Fibroblast of lung (primary cell): ENCODE measurements around the gene PIEZO2. TPM values are rescaled to one million over a fixed set of nuclear protein-coding genes. Genes with fewer than 3 reads are reported as not detected.

Source experiments
- DNase-seq, 2 donors: peaks; one replicate each; pipeline versions ENCODE4 v3.0.0 to v3.0.0-alpha.2; 2010; ENCODE audit warnings: low read depth in 2 of 2
- H2AFZ ChIP-seq: 2 replicates; pipeline ENCODE4 v1.5.1; 2012; ENCODE audit warnings: low read length, control low read depth, inconsistent platforms
- H3K27ac ChIP-seq: 2 replicates; pipeline ENCODE4 v1.5.1; 2011; ENCODE audit warnings: low read length, control low read depth; ENCODE audit not compliant: insufficient read depth
- H3K27me3 ChIP-seq: 2 replicates; pipeline ENCODE4 v1.5.1; 2011; ENCODE audit warnings: mild to moderate bottlenecking, low read length; ENCODE audit not compliant: control insufficient read depth, insufficient read depth
- H3K36me3 ChIP-seq: 2 replicates; pipeline ENCODE4 v1.5.1; 2011; ENCODE audit warnings: low read length; ENCODE audit not compliant: control insufficient read depth, insufficient read depth
- H3K4me1 ChIP-seq: 2 replicates; pipeline ENCODE4 v1.5.1; 2011; ENCODE audit warnings: low read length; ENCODE audit not compliant: control insufficient read depth, insufficient read depth; ENCODE audit errors: extremely low read depth
- H3K4me2 ChIP-seq: 2 replicates; pipeline ENCODE4 v1.5.1; 2011; ENCODE audit warnings: low read length, control low read depth; ENCODE audit not compliant: insufficient read depth; ENCODE audit errors: extremely low read depth
- H3K4me3 ChIP-seq, 4 experiments: fragments of 200-600 bp in 1 of 4; sonication (generic) in 1 of 4; replicated peaks in 1 of 4; 2 replicates each; pipeline ENCODE4 v1.5.1; 2011 to 2016; ENCODE audit warnings: low read length in 4 of 4, low read depth in 3 of 4, mild to moderate bottlenecking in 3 of 4, control low read depth in 2 of 4, inconsistent platforms in 1 of 4, mixed read lengths in 1 of 4; ENCODE audit not compliant: insufficient read depth in 1 of 4; ENCODE audit errors: control extremely low read depth in 1 of 4
- H3K79me2 ChIP-seq: 2 replicates; pipeline ENCODE4 v1.5.1; 2012; ENCODE audit warnings: mild to moderate bottlenecking, low read length, inconsistent platforms; ENCODE audit not compliant: control insufficient read depth, insufficient read depth
- H3K9ac ChIP-seq: 2 replicates; pipeline ENCODE4 v1.5.1; 2011; ENCODE audit warnings: mild to moderate bottlenecking, low read length, control low read depth; ENCODE audit not compliant: insufficient read depth
- H3K9me3 ChIP-seq: 2 replicates; pipeline ENCODE4 v1.5.1; 2012; ENCODE audit warnings: low read depth, low read length; ENCODE audit not compliant: control insufficient read depth, insufficient read depth
- H4K20me1 ChIP-seq: 2 replicates; pipeline ENCODE4 v1.5.1; 2011; ENCODE audit warnings: low read length; ENCODE audit not compliant: control insufficient read depth, insufficient read depth; ENCODE audit errors: extremely low read depth
- EZH2 ChIP-seq: IDR thresholded peaks from 2 replicates; pipeline ENCODE4 v1.5.1; 2012; ENCODE audit warnings: low read length, control low read depth, mild to moderate bottlenecking; ENCODE audit errors: missing control alignments
- polyA plus RNA-seq, 2 donors: library from polyadenylated mRNA; depleted of rRNA in 1 of 2; stranded (reverse) in 1 of 2; unstranded in 1 of 2; fragments of >200 nt; gene quantifications; 2 replicates each; pipeline ENCODE4 v1.2.1, GENCODE V29; 2011 to 2012; ENCODE audit warnings: missing spikeins in 1 of 2
- total RNA-seq: library from RNA; depleted of rRNA; stranded (reverse); fragments of >200 nt; gene quantifications from 2 replicates; pipeline ENCODE4 v1.2.1, GENCODE V29; 2014
- TF ChIP-seq, protein P1 (sequence below), 2 donors: IDR thresholded peaks in 1 of 2; conservative IDR thresholded peaks in 1 of 2; 1 replicate in 1 of 2; 2 replicates in 1 of 2; pipeline ENCODE4 v1.5.1; 2011 to 2012; ENCODE audit warnings: low read length in 2 of 2, control low read depth in 1 of 2, inconsistent platforms in 1 of 2, low read depth in 1 of 2, mild to moderate bottlenecking in 1 of 2

The PIEZO2 gene
- total and polyA plus RNA-seq, 2 donors (not counting 1 experiment from before 2014, with no cell fraction given) = 1.2 to 6.6 TPM

DNA sequence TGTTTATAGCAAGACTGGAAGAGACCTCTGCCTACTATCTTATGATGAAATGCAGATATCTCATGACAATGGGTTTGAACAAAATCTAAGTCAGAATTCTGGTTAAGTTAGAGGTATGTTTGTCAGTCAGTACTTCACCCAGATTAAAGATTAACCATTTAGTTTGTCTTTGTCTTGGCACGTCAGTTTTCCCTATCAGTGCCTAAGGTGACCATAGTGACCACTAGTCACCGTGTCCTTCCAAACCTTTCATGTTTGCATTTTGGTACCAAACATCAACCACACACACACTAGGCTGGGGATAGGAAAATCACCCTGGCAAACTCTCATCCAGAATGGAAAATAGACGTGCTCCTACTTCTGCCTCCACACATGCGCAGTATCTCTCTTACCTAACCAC lies 248.9 kb downstream of the PIEZO2 start:
- H3K9me3 ChIP-seq = no peaks in the 10 kb centered on the region
- no peak for TF ChIP-seq EZH2
- TF ChIP-seq, protein P1, sequence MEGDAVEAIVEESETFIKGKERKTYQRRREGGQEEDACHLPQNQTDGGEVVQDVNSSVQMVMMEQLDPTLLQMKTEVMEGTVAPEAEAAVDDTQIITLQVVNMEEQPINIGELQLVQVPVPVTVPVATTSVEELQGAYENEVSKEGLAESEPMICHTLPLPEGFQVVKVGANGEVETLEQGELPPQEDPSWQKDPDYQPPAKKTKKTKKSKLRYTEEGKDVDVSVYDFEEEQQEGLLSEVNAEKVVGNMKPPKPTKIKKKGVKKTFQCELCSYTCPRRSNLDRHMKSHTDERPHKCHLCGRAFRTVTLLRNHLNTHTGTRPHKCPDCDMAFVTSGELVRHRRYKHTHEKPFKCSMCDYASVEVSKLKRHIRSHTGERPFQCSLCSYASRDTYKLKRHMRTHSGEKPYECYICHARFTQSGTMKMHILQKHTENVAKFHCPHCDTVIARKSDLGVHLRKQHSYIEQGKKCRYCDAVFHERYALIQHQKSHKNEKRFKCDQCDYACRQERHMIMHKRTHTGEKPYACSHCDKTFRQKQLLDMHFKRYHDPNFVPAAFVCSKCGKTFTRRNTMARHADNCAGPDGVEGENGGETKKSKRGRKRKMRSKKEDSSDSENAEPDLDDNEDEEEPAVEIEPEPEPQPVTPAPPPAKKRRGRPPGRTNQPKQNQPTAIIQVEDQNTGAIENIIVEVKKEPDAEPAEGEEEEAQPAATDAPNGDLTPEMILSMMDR (conservative IDR thresholded peaks at IDR 0.05 in 1 of 2, IDR thresholded peaks at IDR 0.05 in 1 of 2; ENCODE audit: low read depth in 1 of 2, low read length in 2 of 2) = no peak
- DNase-seq = no peak
- H2AFZ ChIP-seq = no peak overlapping the region
- H3K27ac ChIP-seq = no peak overlapping the region
- no peaks in the 10 kb centered on the region for H3K27me3 ChIP-seq
- no peaks in the 10 kb centered on the region for H3K79me2 ChIP-seq
- no peak overlapping the region for H3K4me3 ChIP-seq
- no peak overlapping the region for H3K9ac ChIP-seq
- H3K4me1 ChIP-seq = no peaks in the 10 kb centered on the region
- H4K20me1 ChIP-seq = no peaks in the 10 kb centered on the region
- no peak overlapping the region for H3K4me2 ChIP-seq
- H3K36me3 ChIP-seq = no peaks in the 10 kb centered on the region

DNA sequence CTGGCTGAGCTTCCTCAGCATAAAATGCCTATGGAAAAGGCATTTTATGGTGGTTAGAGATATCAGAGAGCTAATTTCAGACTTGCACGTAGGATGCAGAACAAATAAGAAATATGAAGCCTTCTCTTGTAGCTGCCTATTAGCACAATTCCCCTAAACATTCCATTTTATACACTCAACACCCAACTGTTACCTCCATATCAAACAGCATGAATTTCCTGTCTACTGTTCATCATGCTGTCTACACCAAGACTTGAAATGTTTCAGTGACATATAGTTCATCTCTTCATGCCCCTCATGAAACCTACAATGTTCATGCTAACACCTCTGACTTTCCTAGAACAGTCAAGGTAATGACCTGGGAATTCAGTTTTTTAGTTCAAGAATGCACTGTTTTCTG lies 249.9 kb downstream of the PIEZO2 start:
- no peak overlapping the region for H3K9ac ChIP-seq
- TF ChIP-seq, protein P1 (conservative IDR thresholded peaks at IDR 0.05 in 1 of 2, IDR thresholded peaks at IDR 0.05 in 1 of 2; ENCODE audit: low read depth in 1 of 2, low read length in 2 of 2) = no peak
- TF ChIP-seq EZH2 = no peak
- no peaks in the 10 kb centered on the region for H3K79me2 ChIP-seq
- H3K4me3 ChIP-seq = no peak overlapping the region
- H2AFZ ChIP-seq = no peak overlapping the region
- H3K27ac ChIP-seq = no peak overlapping the region
- H3K4me2 ChIP-seq = no peak overlapping the region
- no peaks in the 10 kb centered on the region for H3K9me3 ChIP-seq
- DNase-seq = no peak
- no peaks in the 10 kb centered on the region for H3K4me1 ChIP-seq
- H4K20me1 ChIP-seq = no peaks in the 10 kb centered on the region
- no peaks in the 10 kb centered on the region for H3K27me3 ChIP-seq
- H3K36me3 ChIP-seq = no peaks in the 10 kb centered on the region

DNA sequence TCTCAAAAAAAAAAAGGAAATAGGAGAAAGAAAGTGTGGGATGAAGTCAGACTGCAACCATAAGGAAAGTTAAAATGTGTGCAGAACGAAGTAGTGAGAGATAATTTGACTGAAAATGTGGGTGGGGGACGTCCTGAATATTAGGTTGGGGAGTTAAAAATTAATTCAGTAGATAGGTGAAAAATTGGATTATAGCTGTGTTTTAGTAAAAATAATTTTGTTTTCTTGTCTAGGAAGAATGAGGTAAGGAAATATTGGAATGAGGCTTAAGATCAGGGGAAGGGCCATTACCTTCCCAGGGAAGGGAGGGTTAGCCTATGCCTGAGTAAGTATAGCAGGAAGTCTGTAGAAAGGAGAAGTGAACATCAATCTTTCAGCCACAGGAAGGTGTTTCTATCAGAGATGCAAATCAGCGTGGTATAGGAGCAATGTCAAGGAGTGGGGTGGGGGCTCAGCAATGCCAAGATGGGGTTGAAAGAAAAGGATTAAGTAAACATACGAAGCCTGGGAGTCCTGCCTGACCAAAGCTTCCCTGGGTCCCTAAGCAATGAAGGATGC lies 250.9 kb downstream of the PIEZO2 start:
- H3K4me2 ChIP-seq = no peak overlapping the region
- H3K36me3 ChIP-seq = no peaks in the 10 kb centered on the region
- no peaks in the 10 kb centered on the region for H3K27me3 ChIP-seq
- H3K4me3 ChIP-seq = no peak overlapping the region
- no peaks in the 10 kb centered on the region for H3K79me2 ChIP-seq
- H4K20me1 ChIP-seq = no peaks in the 10 kb centered on the region
- TF ChIP-seq, protein P1 (conservative IDR thresholded peaks at IDR 0.05 in 1 of 2, IDR thresholded peaks at IDR 0.05 in 1 of 2; ENCODE audit: low read depth in 1 of 2, low read length in 2 of 2) = no peak
- no peak for TF ChIP-seq EZH2
- H2AFZ ChIP-seq = no peak overlapping the region
- H3K9me3 ChIP-seq = no peaks in the 10 kb centered on the region
- H3K27ac ChIP-seq = no peak overlapping the region
- H3K9ac ChIP-seq = no peak overlapping the region
- H3K4me1 ChIP-seq = no peaks in the 10 kb centered on the region
- DNase-seq = no peak
